Stimulated activated CD4-positive, alpha-beta T cell treated with anti-CD3 and anti-CD28 coated beads, Interleukin-2, amount 100 ng/mL, for 4 hours (primary cell): Measurements from ENCODE around the gene DOC2B.
"Not testable (repeated sequence)": the region's sequence is repeated elsewhere in the genome, so short reads cannot be mapped to it uniquely, and the experiment has no call there.

Experiments
- DNase-seq: peaks from one replicate; pipeline ENCODE4 v3.0.0-alpha.2; 2020; ENCODE audit warnings: low read depth

DOC2B gene

GRCh38 chr17:181245-182049 lies at the start of gene DOC2B:
TSS of gene DOC2B (minus strand) at chr17:181650. CDS start at chr17:181479, 171 bp downstream.
- no peak for DNase-seq

- no peak for DNase-seq
Observed at GRCh38 chr17:230395-230770, 48.9 kb upstream of the DOC2B start.

DNA sequence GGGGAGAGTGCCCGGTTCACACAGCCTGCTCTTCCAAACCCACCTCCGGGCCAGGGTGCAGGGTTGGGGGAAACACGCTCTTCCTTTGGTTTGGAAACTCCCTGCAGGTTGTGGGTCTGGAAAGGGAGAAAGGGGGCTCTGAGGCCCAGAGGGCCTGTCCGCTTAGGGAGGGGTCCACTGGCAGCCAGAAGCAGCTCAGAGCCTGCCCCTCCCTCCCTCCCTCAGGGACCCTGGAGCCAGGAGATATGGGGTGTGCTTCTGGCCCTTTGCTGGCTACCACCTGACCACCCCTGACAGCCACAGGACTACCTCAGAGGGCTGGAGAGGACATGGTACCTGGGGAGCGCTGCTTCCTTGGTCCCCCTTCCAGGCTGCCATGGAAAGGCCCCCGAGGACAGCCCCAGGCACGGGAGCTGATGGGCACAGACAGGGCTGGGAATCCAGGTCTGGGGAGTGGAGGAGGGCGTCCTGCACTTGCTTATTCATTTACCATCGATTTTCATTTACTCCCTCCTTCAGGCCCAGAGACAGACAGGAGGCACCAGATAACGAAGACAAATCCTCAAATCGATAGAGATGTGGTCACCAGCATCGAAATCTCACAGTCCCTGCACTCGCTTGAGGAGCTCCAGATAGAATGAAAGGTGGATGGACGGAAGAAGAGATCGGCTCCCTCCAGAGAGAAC lies 48.4 kb upstream of the DOC2B start:
- no peak for DNase-seq

DNA sequence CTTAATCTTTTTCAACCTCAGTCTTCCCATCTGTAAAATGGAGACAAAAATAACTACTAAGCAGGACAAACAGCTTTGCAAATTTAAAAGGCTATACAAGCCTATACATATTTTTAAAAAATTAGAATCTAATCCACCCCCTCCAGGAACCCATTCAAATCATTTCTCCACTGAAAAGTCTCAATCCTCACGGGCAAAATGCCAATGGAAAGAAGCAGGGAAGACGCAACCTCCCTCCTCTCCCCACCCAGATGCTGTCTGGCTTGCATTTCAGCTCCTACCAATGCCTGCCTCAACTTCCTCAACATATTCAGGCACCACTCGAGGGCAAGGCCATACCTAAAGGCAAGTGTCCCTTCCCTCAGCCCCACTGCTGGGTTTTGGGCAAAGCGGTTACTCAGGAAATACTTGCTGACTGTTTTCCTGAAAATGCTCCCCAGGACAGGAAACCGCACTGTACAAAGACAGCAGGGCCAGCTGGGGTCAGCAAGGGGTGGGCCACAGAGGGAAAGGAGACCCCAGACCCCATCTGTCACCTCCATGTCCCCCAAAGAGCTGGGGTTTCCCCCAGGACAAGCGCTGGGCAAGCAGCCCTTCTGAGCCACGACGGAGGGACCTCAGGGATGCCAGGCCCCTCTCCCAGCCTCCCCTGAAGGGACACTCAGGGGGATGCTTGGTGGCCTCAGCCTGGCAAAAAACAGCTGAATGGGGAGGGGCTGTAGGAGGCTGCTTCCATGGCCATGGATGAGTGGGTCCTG lies 47.7 kb upstream of the DOC2B start:
- DNase-seq = no peak

DNA sequence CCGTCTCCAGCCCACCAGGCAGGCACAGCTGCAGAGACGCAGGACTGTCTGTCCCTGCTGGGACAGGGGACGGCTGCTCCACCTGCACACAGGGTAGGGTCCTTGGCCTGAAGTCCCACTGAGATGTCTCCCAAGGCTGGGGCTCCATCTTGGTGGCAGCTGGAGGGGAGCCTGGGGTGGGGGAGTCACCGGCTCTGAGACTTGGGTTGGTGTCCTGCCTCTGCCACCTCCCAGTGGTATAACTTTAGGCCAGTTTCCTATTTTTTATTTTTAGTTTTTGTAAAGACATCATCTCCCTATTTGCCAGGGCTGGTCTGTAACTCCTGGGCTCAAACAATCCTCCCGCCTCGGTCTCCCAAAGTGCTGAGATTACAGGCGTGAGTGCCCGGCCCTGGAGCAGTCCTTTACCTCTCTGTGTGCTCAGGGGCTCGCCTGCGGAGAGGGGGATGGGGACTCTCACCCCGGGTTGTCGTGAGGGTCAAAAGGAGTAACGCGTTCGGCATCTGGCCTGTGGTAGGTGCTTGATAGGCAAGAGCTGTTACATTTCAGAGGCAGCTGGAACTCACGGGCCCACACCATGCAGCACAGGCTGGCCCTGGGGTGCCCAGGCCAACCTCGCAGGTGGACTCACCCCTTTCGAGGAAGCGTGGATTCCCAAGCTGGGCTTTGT lies 46.6 kb upstream of the DOC2B start:
- DNase-seq = no peak

DNA sequence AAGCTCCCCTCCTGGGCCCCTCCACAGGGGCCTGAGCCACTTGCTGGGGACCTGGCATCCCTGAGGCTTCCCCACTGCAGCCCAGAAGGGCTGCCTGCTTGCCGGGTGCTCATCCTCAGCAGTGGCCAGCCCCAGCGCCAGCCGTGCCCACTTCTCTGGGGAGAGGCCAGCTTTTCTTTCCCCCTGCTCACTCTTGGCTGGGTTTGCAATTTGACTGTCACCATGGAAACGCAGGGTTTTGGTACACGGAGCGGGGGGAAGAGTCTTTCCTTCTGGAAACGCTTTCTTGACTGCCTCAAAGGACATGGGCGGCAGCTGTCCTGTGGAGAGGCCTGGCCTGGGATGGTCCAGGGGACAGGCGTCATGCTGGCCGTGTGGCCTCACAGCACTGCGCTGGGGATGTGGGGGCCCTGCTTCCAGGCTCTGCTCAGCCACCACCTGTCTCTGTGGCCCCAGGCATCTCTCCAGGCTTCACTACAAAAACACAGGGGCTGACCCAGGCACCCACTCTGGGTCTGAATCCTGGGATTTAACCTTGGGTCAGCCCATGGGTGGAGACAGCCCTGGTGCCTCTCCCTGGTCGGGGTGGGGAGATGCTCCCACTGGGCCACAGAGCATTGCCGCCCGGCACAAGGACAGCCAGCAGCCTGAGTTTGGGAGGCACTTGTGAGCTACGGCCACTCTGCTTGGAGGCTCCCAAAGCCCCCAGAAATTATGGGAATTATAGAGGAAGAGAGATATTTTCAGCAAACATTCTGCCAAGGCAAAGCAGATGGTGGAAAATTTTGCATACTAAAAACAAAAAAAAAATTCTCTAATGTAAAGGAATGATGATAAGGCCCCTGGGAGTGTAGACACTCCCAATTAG lies 45.9 kb upstream of the DOC2B start:
- DNase-seq = no peak

DNA sequence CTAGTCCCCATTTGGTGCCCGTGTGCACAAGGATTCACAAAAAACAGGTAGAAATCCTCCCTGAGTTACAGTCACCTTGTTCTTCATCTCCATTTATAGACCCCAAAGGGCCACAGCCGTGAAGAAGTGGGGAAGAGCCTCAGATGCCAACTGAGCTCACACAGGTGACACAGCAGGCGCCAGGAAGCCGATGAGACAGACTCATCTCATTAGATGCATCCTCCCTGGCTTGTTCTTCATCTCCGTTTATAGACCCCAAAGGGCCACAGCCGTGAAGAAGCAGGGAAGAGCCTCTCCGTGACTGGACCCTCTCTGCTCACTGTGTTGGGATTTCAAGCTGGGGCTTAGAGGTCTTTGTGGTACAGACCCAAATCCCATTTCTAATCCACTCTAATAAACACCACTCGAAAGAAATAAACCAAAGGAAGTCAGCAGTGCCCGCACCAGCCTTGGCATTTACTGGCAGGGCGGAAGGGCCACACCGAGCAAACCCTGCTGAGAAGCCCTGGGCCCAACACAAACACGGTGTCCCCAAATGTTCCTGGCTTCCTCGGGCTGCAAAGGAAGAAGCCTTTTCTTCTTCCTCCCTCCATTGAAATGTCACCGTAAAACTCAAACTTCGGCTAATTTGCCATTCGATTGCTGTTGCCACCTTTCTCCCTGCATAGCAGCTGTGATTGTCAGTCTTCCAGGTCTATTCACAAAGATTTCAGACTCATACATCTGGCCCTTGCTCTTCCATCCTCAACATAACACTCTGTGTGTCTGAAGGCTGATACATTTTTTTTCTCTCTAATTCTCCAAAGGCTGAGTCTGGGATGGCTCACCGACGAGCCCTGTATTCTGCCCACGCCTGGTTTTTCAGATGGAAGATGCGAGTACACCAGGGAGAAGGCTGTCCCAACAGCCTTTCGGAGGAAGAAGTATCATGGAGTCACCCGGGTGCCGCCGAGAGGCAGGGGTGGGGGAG lies 44.9 kb upstream of the DOC2B start:
- DNase-seq = no peak

- DNase-seq = no peak
Observed at GRCh38 chr17:225551-225950, 44.1 kb upstream of the DOC2B start.

GRCh38 chr17:224576-224975 lies 43.1 kb upstream of the DOC2B start:
- DNase-seq = not testable (repeated sequence)

- DNase-seq = no peak
Observed at GRCh38 chr17:223723-224471, 42.4 kb upstream of the DOC2B start.

GRCh38 chr17:222172-222571 lies 40.7 kb upstream of the DOC2B start:
- DNase-seq = no peak

- DNase-seq = no peak
Observed at GRCh38 chr17:219696-220095, 38.2 kb upstream of the DOC2B start.

DNA sequence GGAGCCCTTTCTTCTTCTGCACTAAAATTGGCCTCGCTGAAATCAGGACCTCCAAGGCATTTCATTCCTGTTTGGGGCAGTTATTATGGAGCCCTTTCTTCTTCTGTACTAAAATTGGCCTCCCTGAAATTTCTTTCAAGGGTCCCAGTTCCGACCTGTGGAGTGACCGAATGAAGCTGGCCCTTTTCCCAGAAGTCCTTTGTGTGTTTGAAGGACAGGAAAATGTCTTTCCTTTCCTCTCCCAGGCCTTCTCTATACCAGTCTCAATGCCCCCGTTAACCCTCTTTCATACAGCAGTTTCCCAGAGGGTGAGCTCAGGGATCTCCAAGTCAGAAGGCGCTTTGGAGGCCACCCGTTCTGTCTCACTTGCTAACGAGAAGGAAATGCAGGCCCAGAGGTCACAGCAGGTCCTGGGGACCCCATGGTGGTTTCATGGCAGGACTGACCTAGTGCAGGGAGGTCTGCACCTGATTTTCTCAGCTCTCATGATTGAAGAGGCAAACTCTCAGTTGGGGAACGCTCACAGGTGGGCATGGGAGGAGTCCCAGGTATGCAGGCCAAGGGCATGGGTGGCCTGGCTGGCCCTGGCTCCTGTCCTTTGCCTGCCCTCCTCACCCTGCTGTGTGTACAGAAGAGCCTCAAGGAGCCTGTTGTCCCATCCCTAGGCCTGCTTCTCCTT lies 37.1 kb upstream of the DOC2B start:
- DNase-seq = no peak

DNA sequence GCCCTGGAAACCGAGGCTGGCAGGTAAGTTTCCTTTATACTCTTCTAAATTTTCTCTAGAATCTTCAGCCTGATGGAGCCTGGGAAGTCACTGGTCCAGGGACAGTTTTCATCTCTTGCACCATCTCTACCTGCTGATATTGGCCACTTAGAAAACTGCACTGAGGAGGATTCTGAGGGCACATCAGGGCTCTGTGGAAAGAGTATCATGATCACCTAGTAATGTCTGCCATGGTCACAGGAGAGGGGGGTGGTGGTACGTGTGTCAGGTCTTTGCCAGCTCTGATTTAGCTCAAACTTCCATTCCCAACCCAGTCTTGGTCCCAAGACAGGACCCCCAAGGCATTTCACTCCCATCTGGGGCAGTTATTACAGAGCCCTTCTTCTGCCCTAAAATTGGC lies 35.2 kb upstream of the DOC2B start:
- DNase-seq = no peak

DNA sequence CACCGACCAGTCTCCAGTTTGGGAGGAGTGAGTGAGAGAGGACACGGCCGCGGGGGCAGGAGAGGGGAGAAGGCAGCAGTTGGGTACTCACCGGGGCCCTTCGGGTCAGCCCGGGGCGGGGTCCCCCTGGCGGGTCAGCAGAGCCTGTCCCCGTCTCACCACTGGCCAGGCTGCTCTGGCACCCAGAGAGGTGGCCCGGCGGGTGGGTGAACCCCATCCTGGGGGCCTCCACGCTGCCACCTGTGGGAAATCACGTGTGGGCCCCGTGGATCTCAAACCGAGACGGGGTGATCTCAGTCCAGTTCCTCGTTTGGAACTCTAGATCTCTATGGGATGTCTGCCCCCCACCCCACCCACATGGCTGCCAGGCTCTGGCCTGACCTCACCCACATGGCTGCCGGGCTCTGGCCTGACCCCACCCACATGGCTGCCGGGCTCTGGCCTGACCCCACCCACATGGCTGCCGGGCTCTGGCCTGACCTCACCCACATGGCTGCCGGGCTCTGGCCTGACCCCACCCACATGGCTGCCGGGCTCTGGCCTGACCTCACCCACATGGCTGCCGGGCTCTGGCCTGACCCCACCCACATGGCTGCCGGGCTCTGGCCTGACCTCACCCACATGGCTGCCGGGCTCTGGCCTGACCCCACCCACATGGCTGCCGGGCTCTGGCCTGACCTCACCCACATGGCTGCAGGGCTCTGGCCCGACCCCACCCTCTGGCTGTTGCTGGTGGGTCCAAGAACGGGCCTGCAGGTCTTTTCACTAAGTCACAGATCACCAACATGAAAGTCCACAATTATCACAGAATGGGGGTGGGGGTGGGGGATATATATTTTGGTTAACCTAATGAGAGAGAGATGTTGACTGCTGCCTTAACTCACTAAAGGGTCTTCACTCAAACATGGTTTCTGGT lies 34.4 kb upstream of the DOC2B start:
- not testable (repeated sequence) for DNase-seq

- no peak for DNase-seq
Observed at GRCh38 chr17:214881-215331, 33.5 kb upstream of the DOC2B start.

DNA sequence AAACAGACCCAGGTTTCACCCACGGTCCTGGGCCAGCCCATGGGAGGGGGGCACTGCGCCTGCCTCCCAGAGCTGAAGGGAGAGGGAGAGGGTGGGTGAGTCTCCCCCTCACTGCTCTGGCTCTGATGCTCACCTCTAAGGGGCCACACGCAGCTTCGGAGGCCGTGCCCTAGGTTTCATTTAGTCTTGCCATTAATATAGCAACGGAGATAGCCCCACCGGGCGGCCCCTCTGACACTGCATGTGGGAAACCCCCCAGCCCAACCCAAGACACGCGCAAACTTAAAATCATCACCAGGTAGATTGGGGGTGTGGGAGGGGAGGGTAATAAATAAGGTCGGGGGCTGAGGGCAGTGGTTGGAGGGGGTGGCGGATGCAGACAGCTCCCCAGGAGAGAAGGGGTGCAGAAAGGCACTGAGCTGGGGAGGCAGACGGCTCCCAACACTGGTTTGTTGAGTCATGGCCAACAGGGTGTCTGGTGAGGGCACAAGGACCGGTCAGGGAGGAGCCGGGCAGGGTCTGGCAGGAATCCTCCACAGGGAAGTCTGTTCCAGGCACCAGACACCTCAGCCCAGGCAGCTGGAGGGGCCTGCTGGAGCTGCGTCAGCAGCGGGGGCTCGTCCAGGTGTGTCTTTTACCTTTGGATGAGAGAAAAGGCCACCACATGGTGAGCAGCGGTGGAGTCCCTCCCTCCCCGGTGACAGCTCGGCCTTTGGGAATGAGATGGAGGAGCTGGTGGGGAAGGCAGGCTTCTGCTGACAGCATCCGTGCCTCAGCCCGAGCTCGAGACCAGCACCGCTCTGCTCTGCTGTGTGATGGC lies 32.0 kb upstream of the DOC2B start:
- no peak for DNase-seq
